Chondrocyte (in vitro differentiated cells): ENCODE results near the gene SPATS2L. TPM values are rescaled to one million over a fixed set of nuclear protein-coding genes. Genes with fewer than 3 reads are reported as not detected.

ENCODE experiments used
- DNase-seq: peaks from one replicate; pipeline ENCODE4 v3.0.0; 2021; ENCODE audit warnings: mixed read lengths, low spot score
- H3K27ac Mint-ChIP-seq: one replicate; pipeline ENCODE4 v1.8.0; 2021; ENCODE audit warnings: mild to moderate bottlenecking, moderate library complexity, mixed read lengths; ENCODE audit not compliant: unreplicated experiment
- H3K27me3 Mint-ChIP-seq: 2 replicates; pipeline ENCODE4 v1.8.0; 2021; ENCODE audit warnings: low read depth, mixed read lengths
- H3K36me3 Mint-ChIP-seq: 2 replicates; pipeline ENCODE4 v1.8.0; 2021; ENCODE audit warnings: low read depth, mixed read lengths
- H3K4me1 Mint-ChIP-seq: 2 replicates; pipeline ENCODE4 v1.8.0; 2021; ENCODE audit warnings: low read depth, mild to moderate bottlenecking, mixed read lengths
- H3K4me3 Mint-ChIP-seq: one replicate; pipeline ENCODE4 v1.8.0; 2021; ENCODE audit warnings: mild to moderate bottlenecking, moderate library complexity, mixed read lengths; ENCODE audit not compliant: unreplicated experiment
- H3K9me3 Mint-ChIP-seq: 2 replicates; pipeline ENCODE4 v1.8.0; 2021; ENCODE audit warnings: low read depth, mixed read lengths
- CTCF ChIP-seq: fragments of 200-600 bp; sonication (generic); IDR thresholded peaks from 2 replicates; pipeline ENCODE4 v1.5.0; 2021; ENCODE audit warnings: antibody characterized with exemption, mild to moderate bottlenecking, moderate library complexity
- total RNA-seq: library from RNA; stranded (reverse); gene quantifications from 3 replicates; pipeline ENCODE4 v1.2.1, GENCODE V29; 2021

The SPATS2L gene
- total RNA-seq, 1 donor from 2014 or later, result 237 TPM

- no peak overlapping the region for H3K27ac Mint-ChIP-seq
- no peak overlapping the region for H3K4me3 Mint-ChIP-seq
- no peak for DNase-seq
- no peaks in the 10 kb centered on the region for H3K9me3 Mint-ChIP-seq
- TF ChIP-seq CTCF, result no peak
- no peaks in the 10 kb centered on the region for H3K27me3 Mint-ChIP-seq
- no peaks in the 10 kb centered on the region for H3K4me1 Mint-ChIP-seq
- H3K36me3 Mint-ChIP-seq, result peaks cover 44% of the 10 kb centered on the region
Measured at GRCh38 chr2:200472853-200473464, 166.5 kb downstream of the SPATS2L start.

GRCh38 chr2:200475795-200476194 lies 169.3 kb downstream of the SPATS2L start:
- H3K4me3 Mint-ChIP-seq, result no peak overlapping the region
- no peak for DNase-seq
- H3K27me3 Mint-ChIP-seq, result no peaks in the 10 kb centered on the region
- TF ChIP-seq CTCF, result no peak
- H3K27ac Mint-ChIP-seq, result no peak overlapping the region
- H3K36me3 Mint-ChIP-seq, result peaks cover 39% of the 10 kb centered on the region
- H3K4me1 Mint-ChIP-seq, result peaks cover 14% of the 10 kb centered on the region
- H3K9me3 Mint-ChIP-seq, result no peaks in the 10 kb centered on the region

GRCh38 chr2:200476836-200477235 lies 170.3 kb downstream of the SPATS2L start:
- TF ChIP-seq CTCF, result no peak
- H3K4me1 Mint-ChIP-seq, result peaks cover 20% of the 10 kb centered on the region
- no peak overlapping the region for H3K4me3 Mint-ChIP-seq
- no peak for DNase-seq
- H3K36me3 Mint-ChIP-seq, result peaks cover 37% of the 10 kb centered on the region
- peak overlapping the region; percentile 70 for H3K27ac Mint-ChIP-seq
- no peaks in the 10 kb centered on the region for H3K9me3 Mint-ChIP-seq
- no peaks in the 10 kb centered on the region for H3K27me3 Mint-ChIP-seq

- H3K4me1 Mint-ChIP-seq, result peaks cover 20% of the 10 kb centered on the region
- H3K36me3 Mint-ChIP-seq, result peaks cover 34% of the 10 kb centered on the region
- no peak for TF ChIP-seq CTCF
- H3K27me3 Mint-ChIP-seq, result no peaks in the 10 kb centered on the region
- H3K27ac Mint-ChIP-seq, result no peak overlapping the region
- no peaks in the 10 kb centered on the region for H3K9me3 Mint-ChIP-seq
- H3K4me3 Mint-ChIP-seq, result no peak overlapping the region
- no peak for DNase-seq
Measured at GRCh38 chr2:200477667-200478131, 171.2 kb downstream of the SPATS2L start.

GRCh38 chr2:200479692-200480265 lies 173.3 kb downstream of the SPATS2L start:
- no peak for TF ChIP-seq CTCF
- H3K9me3 Mint-ChIP-seq, result no peaks in the 10 kb centered on the region

More at GRCh38 chr2:200479692-200480265, 173.3 kb downstream of the SPATS2L start:
- Mint-ChIP-seq H3K36me3 (peaks cover 25% of the 10 kb centered on the region), H3K4me1 (peaks cover 27% of the 10 kb centered on the region), H3K27ac (peak overlapping the region; percentile 62), H3K4me3 (no peak overlapping the region), H3K27me3 (no peaks in the 10 kb centered on the region)
- no peak for DNase-seq
